HepG2 (cell line): Measurements from ENCODE around the gene CAMK1D. TPM values are rescaled to one million over a fixed set of nuclear protein-coding genes. Genes with fewer than 3 reads are reported as not detected.

ENCODE experiments used
- CAMTA2 ChIP-seq: sonication (generic); formaldehyde crosslinking; IDR thresholded peaks from 2 replicates; pipeline ENCODE4 v1.4.0; 2020; ENCODE audit warnings: mild to moderate bottlenecking, missing genetic modification reagents, borderline replicate concordance
- ELF3 ChIP-seq: IDR thresholded peaks from 2 replicates; pipeline ENCODE4 v1.6.1; 2016; ENCODE audit warnings: missing genetic modification reagents, missing compliant biosample characterization
- HNRNPLL ChIP-seq: fragments of 200-400 bp; formaldehyde crosslinking; IDR thresholded peaks from 2 replicates; pipeline ENCODE4 v1.6.1; 2017; ENCODE audit warnings: mild to moderate bottlenecking, low read depth, low read length; ENCODE audit not compliant: poor library complexity, severe bottlenecking
- MAF1 ChIP-seq: sonication (generic); formaldehyde crosslinking; IDR thresholded peaks from 2 replicates; pipeline ENCODE4 v1.5.0; 2020; ENCODE audit warnings: missing genetic modification reagents, borderline replicate concordance
- RBFOX2 ChIP-seq: fragments of 200-400 bp; formaldehyde crosslinking; IDR thresholded peaks from 2 replicates; pipeline ENCODE4 v1.6.1; 2017; ENCODE audit warnings: low read depth, mild to moderate bottlenecking, low read length
- ZNF367 ChIP-seq: sonication (generic); formaldehyde crosslinking; IDR thresholded peaks from 2 replicates; pipeline ENCODE4 v1.4.0; 2020; ENCODE audit warnings: missing genetic modification reagents, borderline replicate concordance
- ZNF761 ChIP-seq: sonication (generic); formaldehyde crosslinking; conservative IDR thresholded peaks from 2 replicates; pipeline ENCODE4 v1.4.0; 2020; ENCODE audit warnings: mild to moderate bottlenecking, missing genetic modification reagents
- polyA plus RNA-seq, 8 experiments: library from polyadenylated mRNA; depleted of rRNA in 3 of 8; stranded (reverse) in 7 of 8; unstranded in 1 of 8; fragments of >200 nt; fragmentation: Illumina TruSeq in 4 of 8; extraction: Trizol in 4 of 8; gene quantifications; 2 replicates each; pipeline versions ENCODE4 v1.2.1 to v1.2.3, GENCODE V29; 2011 to 2016; ENCODE audit warnings: low read depth in 4 of 8, missing spikeins in 1 of 8, mixed read lengths in 1 of 8; ENCODE audit not compliant: insufficient read depth in 1 of 8
- total RNA-seq, 5 experiments: library from RNA; depleted of rRNA; stranded (reverse); fragments of >200 nt; fragmentation: Illumina TruSeq; extraction: Trizol; gene quantifications; 2 replicates each; pipeline ENCODE4 v1.2.3, GENCODE V29; 2016; ENCODE audit warnings: low read depth in 1 of 5
- TF ChIP-seq, protein P1 (sequence below): IDR thresholded peaks from 2 replicates; pipeline ENCODE4 v1.6.1; 2016; ENCODE audit warnings: low read depth, missing genetic modification reagents, missing compliant biosample characterization
- TF ChIP-seq, protein P2 (sequence below): sonication (generic); formaldehyde crosslinking; IDR thresholded peaks from 2 replicates; pipeline ENCODE4 v1.4.0; 2020; ENCODE audit warnings: missing genetic modification reagents
- TF ChIP-seq, protein P3 (sequence below): IDR thresholded peaks from 2 replicates; pipeline ENCODE4 v1.6.1; 2012; ENCODE audit warnings: inconsistent platforms
- TF ChIP-seq, protein P4 (sequence below): sonication (generic); formaldehyde crosslinking; IDR thresholded peaks from 2 replicates; pipeline ENCODE4 v1.8.0; 2022; ENCODE audit warnings: missing genetic modification reagents, mild to moderate bottlenecking, inconsistent platforms, borderline replicate concordance

Gene CAMK1D
- total and polyA plus RNA-seq, 2 of the 13 experiments (the other 11 are each of a cell fraction or from before 2014, with no cell fraction given), result under 0.01 TPM; not detected in 1

DNA sequence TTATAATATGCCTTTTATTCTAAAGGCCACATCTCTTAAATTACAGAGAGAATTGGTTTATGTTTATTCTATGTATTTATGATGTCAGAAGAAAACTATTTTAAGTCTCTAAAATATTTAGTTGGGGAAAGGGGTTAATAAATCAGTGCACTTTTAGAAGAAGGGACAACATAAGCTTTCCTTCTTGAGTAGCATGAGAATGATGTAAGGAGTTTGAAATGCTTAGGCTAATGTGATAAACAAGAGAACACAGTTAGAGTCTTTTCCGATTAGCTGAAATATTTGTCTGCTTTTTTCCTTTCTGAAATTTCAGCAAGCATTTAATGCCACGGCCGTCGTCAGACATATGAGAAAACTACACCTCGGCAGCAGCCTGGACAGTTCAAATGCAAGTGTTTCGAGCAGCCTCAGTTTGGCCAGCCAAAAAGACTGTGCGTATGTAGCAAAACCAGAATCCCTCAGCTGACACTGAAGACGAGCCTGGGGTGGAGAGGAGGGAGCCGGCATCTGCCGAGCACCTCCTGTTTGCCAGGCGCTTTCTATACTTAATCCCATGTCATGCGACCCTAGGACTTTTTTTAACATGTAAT lies 476.0 kb downstream of the CAMK1D start (continued):
- TF ChIP-seq, protein P1, sequence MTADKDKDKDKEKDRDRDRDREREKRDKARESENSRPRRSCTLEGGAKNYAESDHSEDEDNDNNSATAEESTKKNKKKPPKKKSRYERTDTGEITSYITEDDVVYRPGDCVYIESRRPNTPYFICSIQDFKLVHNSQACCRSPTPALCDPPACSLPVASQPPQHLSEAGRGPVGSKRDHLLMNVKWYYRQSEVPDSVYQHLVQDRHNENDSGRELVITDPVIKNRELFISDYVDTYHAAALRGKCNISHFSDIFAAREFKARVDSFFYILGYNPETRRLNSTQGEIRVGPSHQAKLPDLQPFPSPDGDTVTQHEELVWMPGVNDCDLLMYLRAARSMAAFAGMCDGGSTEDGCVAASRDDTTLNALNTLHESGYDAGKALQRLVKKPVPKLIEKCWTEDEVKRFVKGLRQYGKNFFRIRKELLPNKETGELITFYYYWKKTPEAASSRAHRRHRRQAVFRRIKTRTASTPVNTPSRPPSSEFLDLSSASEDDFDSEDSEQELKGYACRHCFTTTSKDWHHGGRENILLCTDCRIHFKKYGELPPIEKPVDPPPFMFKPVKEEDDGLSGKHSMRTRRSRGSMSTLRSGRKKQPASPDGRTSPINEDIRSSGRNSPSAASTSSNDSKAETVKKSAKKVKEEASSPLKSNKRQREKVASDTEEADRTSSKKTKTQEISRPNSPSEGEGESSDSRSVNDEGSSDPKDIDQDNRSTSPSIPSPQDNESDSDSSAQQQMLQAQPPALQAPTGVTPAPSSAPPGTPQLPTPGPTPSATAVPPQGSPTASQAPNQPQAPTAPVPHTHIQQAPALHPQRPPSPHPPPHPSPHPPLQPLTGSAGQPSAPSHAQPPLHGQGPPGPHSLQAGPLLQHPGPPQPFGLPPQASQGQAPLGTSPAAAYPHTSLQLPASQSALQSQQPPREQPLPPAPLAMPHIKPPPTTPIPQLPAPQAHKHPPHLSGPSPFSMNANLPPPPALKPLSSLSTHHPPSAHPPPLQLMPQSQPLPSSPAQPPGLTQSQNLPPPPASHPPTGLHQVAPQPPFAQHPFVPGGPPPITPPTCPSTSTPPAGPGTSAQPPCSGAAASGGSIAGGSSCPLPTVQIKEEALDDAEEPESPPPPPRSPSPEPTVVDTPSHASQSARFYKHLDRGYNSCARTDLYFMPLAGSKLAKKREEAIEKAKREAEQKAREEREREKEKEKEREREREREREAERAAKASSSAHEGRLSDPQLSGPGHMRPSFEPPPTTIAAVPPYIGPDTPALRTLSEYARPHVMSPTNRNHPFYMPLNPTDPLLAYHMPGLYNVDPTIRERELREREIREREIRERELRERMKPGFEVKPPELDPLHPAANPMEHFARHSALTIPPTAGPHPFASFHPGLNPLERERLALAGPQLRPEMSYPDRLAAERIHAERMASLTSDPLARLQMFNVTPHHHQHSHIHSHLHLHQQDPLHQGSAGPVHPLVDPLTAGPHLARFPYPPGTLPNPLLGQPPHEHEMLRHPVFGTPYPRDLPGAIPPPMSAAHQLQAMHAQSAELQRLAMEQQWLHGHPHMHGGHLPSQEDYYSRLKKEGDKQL (CRISPR knock-in tag), result no peak
- TF ChIP-seq ELF3, result no peak
- TF ChIP-seq, protein P2, sequence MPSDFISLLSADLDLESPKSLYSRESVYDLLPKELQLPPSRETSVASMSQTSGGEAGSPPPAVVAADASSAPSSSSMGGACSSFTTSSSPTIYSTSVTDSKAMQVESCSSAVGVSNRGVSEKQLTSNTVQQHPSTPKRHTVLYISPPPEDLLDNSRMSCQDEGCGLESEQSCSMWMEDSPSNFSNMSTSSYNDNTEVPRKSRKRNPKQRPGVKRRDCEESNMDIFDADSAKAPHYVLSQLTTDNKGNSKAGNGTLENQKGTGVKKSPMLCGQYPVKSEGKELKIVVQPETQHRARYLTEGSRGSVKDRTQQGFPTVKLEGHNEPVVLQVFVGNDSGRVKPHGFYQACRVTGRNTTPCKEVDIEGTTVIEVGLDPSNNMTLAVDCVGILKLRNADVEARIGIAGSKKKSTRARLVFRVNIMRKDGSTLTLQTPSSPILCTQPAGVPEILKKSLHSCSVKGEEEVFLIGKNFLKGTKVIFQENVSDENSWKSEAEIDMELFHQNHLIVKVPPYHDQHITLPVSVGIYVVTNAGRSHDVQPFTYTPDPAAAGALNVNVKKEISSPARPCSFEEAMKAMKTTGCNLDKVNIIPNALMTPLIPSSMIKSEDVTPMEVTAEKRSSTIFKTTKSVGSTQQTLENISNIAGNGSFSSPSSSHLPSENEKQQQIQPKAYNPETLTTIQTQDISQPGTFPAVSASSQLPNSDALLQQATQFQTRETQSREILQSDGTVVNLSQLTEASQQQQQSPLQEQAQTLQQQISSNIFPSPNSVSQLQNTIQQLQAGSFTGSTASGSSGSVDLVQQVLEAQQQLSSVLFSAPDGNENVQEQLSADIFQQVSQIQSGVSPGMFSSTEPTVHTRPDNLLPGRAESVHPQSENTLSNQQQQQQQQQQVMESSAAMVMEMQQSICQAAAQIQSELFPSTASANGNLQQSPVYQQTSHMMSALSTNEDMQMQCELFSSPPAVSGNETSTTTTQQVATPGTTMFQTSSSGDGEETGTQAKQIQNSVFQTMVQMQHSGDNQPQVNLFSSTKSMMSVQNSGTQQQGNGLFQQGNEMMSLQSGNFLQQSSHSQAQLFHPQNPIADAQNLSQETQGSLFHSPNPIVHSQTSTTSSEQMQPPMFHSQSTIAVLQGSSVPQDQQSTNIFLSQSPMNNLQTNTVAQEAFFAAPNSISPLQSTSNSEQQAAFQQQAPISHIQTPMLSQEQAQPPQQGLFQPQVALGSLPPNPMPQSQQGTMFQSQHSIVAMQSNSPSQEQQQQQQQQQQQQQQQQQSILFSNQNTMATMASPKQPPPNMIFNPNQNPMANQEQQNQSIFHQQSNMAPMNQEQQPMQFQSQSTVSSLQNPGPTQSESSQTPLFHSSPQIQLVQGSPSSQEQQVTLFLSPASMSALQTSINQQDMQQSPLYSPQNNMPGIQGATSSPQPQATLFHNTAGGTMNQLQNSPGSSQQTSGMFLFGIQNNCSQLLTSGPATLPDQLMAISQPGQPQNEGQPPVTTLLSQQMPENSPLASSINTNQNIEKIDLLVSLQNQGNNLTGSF (CRISPR knock-in tag), result no peak
- no peak for TF ChIP-seq HNRNPLL
- TF ChIP-seq ZNF367 (CRISPR knock-in tag), result no peak
- TF ChIP-seq ZNF761 (CRISPR knock-in tag), result no peak
- TF ChIP-seq MAF1 (CRISPR knock-in tag), result no peak
- TF ChIP-seq, protein P3, sequence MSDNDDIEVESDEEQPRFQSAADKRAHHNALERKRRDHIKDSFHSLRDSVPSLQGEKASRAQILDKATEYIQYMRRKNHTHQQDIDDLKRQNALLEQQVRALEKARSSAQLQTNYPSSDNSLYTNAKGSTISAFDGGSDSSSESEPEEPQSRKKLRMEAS, result no peak
- TF ChIP-seq, protein P4, sequence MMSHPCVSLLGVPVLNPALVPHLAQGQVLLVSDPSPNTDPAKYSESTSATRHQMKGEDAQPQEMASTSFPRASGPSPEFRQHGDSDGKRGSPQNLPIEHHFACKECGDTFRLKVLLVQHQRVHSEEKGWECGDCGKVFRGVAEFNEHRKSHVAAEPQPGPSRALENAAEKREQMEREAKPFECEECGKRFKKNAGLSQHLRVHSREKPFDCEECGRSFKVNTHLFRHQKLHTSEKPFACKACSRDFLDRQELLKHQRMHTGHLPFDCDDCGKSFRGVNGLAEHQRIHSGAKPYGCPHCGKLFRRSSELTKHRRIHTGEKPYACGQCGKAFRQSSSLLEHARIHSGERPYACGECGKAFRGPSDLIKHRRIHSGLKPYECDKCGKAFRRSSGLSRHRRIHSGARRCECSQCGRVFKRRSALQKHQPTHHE, result no peak
- no peak for TF ChIP-seq RBFOX2
- TF ChIP-seq CAMTA2 (CRISPR knock-in tag), result no peak
